EL (cell line): ENCODE results near the gene ATG2B.

ENCODE experiments used
- DNase-seq: peaks from one replicate; pipeline ENCODE4 v3.0.0-alpha.2; 2016

ATG2B gene

DNA sequence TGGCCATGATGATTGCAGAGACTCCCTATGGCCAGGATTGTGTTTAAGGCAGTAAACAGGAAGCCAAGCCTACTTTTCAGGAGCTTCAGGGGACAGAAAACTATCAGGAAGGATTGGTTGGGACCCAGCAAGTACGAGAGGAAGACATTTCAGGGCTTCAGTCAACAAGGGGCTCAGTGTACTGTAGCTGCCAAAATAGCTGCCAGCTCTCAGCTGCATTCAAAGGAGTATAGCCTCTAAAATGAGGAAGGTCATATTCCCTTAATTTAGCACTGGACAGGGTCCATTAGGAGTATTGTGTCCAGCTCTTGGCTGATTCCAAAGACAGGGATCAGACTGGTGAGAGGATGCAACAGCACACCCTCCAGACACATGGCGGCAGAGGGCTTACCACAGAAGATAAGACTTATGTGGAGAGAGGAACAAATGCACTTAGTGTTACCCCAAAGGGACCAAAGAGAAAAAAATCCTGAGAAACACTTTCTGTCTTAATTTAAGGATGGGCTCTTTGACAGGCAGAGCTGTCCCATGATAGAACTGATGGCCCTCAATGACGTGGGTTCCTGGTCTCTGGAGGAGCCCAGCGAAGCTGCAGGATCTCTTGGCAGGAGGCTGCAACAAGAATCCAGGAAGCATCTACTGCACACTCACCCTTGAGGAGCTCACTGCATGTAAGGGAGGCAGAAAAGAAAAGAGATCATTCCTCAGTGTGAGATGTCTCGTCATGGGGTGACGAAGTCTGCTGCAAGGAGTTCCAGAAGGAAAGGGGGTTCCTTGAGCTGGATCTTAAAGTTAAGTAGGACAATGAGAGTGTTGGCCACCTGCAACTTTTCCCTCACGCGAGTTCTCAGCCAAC, 92.3 kb downstream of the ATG2B start:
- DNase-seq, result no peak

GRCh38 chr14:96269359-96269710, 93.8 kb downstream of the ATG2B start:
- no peak for DNase-seq

DNA sequence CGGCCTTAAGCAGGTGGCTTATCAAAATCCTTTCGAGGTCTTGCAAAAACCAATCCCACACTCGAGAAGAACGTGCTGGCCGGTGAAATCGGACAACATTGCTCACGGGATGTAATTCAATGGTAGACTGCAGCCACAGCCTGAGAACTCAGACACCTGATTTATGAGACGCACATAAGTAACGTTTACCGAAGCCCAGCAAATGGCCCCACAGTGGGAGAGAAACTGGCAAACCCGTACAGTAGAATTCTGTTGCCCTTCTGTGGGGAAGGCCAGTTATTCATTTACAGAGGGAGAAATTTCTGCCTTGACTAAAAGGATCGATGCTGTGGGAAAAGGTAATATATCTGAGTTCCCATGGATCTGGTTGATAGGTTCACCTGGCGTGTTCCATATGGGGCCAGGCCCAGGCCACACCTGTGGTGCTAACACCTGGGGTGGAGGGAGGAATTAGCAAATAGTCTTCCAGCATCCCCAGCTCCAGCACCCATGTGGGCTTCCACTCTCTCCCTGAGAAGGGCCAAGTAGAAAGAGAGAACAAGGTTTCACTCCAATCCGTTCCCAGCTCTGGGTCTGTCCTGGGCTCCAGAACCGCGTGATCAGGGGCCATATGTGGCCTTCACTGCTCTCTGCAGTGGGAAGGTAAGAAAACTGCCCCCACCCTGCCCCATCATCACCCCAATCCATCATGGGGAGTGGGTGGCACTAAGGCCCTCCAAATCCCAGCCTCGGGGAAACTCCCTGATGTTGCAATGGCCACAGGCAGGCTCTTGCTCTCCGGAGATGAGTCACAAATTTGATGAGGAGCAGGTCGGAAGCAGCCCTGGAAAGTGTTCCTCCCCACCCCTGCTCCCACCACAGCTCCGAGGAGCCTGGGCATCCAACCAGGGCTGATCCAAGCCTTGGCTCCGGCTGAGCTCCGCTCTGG, 94.4 kb downstream of the ATG2B start:
- DNase-seq, result peak; percentile 97

DNA sequence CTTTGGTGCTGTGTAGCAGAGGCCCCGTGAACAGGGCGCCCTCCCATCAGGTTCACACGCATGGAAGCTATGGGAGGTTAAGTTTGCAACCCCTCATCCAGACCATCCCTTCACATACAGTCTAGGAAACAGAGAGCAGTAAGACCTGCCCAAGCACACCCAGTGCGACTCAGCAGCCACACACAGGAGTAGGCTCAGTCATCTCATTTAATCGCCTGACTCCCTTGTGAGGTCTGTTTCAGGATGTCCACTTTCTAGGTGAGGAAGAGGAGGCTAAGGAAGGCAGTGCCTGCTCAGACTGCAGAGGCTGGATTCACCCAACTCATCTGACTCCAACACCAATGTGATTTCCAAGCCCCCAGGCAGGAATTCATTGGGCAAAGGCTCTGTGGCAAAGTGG, 95.2 kb downstream of the ATG2B start:
- peak; percentile 56 for DNase-seq

DNA sequence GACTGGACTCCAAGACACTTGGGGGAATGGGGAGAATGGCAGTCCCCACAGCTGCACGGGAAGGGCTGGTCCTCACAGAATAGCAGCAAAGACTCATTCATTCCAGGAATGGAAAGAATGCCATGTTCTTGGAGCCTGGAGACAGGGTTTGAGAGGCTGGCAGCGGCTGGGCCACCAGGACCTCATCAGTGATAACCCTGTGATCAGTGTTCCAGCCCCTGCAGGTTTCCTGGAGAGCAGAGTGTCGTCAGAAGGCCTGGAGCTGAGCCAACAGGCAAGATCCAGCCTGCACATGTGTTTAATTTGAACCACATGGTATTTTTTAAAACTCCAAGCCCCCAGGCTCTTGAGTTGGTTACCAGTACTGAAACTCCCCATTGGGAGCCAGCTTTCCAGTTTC, 95.8 kb downstream of the ATG2B start:
- peak; percentile 94 for DNase-seq

DNA sequence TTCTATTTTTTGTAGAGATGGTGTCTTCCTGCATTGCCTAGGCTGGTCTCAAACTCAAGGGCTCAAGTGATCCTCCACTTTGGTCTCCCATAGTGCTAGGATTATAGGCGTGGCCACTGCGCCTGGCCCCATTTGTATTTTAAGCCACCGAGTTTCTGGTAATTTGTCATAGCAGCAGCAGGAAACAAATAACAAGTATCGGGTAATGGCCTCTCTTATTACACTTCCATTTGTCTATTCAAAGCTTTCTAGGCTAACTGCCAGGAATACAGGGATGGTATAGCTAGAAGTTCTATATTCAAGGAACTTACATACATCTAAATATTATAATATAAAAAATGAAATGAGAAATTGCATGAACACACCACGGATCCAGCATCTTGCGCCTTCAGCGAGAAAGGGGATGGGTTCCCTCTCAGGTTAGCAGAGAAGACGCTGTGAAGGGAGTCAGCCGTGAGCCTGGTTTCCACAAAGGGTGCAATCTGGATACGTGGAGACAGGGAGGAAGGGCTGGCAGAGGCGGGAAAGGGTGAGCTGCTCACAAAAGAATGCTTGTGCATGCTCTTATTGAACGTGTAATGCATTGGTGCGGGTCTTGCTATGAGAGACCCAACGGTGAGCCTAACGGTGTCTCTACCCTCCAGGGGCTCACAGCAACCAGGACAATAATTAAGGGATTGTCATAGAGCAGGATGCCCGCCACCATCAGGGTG, 97.6 kb downstream of the ATG2B start:
- no peak for DNase-seq

GRCh38 chr14:96264853-96265252, 98.3 kb downstream of the ATG2B start:
- DNase-seq, result peak; percentile 61

DNA sequence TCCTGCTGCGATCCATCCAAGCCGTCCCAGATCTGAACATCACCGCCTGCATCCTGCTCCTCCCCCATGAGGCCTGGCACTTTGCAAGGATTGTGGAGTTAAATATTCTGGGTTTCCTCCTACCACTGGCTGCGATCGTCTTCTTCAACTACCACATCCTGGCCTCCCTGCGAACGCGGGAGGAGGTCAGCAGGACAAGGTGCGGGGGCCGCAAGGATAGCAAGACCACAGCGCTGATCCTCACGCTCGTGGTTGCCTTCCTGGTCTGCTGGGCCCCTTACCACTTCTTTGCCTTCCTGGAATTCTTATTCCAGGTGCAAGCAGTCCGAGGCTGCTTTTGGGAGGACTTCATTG, 99.0 kb downstream of the ATG2B start:
- no peak for DNase-seq

DNA sequence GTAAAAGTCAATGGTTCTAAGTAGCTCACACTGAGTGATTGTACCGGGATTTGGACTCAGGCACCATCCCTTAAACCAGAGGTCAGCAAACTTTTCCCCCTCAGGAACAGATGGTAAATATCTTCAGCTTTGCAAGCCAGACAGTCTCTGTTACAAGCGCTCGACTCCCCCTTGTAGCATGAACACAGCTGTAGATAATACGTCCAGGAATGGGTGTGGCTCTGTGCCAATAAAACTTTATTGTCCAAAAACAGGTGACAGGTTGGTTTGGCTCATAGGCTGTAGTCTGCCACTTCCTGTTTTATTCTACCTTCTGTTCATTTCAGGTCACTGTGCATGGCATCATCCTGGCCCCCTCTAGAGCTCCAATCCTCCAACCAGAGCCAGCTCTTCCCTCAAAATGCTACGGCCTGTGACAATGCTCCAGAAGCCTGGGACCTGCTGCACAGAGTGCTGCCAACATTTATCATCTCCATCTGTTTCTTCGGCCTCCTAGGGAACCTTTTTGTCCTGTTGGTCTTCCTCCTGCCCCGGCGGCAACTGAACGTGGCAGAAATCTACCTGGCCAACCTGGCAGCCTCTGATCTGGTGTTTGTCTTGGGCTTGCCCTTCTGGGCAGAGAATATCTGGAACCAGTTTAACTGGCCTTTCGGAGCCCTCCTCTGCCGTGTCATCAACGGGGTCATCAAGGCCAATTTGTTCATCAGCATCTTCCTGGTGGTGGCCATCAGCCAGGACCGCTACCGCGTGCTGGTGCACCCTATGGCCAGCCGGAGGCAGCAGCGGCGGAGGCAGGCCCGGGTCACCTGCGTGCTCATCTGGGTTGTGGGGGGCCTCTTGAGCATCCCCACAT, 99.6 kb downstream of the ATG2B start:
- no peak for DNase-seq

DNA sequence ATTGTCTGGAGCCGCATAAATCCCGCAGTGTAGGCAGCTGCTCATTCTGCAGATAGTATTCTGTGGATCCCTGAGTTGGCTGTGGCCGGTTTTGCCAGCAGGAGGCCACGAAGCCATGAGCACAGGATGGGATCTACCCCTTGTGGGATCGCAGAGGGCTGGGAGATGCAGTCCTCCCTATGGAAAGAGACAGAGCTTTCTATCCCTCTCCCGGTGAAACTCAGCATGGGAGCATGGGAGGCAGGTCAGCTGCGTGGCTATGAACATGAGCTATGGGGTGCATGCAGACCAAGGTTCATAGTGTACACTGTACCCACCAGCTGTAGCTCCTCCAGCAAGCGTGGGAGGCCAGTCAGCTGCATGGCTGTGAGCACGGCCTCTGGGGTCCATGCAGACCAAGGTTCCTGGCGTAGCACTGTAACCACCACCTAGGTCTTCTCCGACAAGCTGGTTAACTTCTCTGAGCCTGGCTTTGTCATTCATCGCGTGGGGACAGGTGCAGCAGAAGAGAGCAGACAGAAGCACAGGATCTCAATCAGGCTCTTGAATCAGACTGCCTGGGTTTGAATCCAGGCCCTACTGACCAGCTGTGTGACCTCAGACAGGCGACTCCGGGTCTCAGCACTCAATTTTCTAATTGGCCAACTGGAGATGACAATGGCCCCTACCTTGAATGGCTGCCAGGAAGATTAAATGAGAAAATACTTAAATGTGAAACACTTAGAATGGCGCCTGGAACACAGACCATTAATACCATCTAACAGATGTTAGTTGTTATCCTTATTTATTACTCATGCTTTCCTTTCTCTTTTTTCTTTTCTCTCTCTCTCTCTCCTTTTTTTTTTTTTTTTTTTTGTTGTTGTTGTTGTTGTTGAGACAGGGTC, 101.1 kb downstream of the ATG2B start:
- DNase-seq, result no peak

DNA sequence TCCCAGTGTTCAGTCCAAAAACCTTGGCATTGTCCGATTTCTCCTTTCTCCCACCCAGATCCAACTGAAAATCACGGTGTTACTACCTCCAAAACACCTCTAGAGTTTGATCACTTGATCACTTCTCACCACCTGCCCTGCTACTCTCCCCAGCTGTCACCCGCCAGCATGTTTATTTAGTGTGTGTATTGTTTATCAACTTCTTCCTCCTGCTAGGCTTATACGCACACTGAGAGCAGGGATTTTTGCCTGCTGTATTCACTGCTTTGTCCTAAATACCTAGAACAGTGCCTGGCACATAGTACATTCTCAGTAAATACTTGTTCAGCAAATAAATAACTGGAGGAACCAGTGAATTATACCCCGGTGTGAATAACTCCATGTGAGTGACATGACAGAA, 102.1 kb downstream of the ATG2B start:
- DNase-seq, result no peak

DNA sequence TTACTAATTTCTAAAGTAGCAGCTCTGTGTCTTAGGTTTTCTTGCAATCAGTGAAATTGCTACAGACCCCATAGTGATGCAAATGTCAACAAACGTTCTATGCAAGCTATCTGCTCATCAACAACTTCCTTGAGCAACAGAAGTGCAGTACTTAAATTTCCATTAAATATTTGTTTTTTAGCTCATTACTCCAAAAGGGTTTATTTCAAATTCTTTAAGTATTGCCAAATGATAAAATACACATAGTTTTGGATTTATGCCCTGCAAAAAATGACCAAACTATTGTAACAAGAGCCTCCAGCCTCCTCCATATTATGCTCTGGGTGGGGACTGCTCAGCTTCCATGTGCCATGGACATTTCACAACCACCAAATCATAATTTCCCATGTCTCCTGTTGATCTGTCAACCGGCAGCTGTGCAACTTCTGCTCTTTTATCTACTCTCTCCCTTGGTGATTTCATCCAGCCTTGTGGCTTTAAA, 102.8 kb downstream of the ATG2B start:
- DNase-seq, result peak; percentile 62

DNA sequence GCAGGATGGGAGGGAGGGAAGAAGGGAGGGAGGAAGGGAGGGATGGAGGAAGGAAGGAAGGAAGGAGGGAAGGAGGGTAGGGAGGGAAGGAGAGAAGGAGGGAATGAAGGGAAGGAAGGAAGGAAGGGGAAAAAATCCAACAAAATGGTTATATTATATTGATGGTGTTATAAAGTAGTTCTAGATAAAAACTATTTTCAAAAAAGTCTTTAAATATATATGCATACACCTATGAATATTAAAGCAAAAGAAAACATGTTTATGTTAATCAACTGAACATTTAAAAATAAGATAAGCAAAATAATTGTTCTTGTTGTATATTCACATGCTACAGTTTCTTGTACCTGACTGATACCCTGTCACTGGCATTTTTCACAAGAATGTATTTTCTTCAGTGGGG, 105.2 kb downstream of the ATG2B start:
- no peak for DNase-seq

DNA sequence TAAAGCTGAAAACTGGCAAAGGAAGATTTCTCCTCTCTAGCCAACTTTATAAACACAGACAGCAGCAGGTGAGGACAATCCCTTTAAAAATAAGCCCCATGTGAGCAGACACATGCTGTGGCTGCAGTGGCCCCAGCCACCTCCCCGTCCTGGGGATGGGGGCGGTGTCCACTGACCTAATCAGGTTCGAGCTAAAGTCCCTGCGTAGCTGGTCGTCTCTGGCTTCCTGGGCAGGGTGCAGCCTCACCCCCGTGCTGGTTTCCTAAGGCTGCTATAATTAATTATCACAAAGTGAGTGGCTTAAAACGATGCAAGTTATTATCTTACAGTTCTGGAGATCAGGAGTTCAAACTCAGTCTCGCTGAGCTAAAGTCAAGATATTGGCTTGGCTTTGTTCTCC, 106.1 kb downstream of the ATG2B start:
- DNase-seq, result no peak

DNA sequence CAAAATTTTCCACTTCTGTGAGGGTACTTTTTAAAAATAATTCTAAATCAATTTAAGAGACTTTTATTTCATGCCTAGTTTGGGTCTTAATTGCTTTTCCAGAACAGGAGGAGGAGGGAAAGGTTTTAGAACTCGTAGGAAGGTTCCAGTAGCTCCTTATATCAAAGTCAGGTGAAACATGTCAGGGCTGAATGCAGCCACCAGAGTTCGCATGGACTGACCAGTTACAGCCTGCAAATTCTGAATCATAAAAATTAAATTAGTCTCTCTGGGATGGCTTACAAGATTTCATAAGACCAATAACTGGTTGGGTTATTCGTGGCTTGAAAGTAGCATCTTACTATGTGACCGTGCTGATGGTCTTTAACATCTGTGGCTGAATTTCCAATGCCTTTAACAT, 106.7 kb downstream of the ATG2B start:
- no peak for DNase-seq

DNA sequence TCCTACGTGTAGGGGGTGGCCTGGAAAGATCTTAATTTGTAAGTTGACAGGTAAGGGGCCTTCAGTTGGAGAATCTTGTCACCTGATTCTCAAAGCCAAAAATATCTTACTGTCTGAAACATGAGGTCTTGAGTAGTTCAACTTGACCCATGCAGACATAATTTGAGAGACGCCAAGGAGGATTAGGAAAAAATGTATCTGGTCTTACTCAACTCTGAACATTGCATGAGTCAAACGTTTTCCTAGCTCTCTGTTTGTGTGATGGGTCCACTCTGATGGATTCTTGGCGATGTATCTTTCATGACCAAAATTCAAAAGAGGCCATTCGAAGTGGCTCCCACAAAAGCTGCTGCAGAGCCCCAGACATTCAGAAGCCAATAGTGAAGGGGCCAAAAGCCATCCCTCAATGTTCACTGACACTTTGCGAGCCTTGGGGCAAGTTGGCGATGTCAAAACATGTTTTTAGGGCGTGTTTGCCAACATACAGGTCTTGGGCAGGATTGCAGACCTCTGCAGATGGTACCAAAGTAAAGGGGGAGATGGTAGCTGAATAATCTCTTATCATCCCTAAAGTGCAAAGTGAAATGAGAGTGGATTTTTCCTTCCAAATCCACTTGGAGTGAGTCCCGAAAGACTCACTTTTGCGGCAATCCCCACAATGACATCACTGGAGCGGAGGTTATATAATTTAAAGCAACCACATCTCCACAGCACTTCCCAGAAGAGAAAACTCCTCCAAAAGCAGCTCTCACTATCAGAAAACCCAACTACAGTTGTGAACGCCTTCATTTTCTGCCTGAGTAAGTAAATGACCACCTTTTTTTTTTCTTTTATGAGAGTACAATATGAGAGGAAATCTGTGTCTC, 107.4 kb downstream of the ATG2B start, which contains the start of gene BDKRB1:
Gene BDKRB1, plus strand, starts transcription at position 710 of the 866 bp plus-strand sequence. CDS start 7,473 bp downstream, outside the sequence.
- peak; percentile 77 for DNase-seq

GRCh38 chr14:96254687-96255086, 108.5 kb downstream of the ATG2B start:
- no peak for DNase-seq

DNA sequence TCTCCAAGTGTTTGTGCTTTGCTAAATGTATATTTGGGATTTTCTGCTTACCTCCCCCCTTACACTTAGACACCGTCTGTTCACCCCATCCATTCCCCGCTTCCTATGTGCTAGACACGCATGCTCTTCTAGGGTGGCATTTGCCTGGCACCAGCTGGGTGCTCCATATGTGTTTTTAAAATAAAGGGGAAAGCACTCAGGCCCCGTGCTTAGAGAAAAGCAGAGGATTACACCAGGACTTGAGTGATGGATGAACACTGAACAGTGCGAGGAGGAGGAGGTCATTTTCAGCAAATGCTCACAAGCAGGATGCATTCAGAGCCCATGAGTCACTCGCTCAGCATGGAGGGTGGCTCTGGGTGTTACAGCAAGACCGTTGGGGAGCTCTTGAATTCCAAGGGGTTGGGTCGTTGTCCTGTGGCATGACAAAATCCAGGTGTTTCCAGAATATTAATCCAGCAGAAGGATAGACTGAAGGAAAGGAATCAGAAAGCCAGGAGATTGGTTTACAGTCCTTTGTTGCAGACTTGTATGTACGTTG, 110.1 kb downstream of the ATG2B start:
- peak; percentile 94 for DNase-seq

GRCh38 chr14:96252323-96252998, 110.7 kb downstream of the ATG2B start:
- no peak for DNase-seq
